Neural cell (in vitro differentiated cells): ENCODE measurements around the gene KPNA4. TPM values are rescaled to one million over a fixed set of nuclear protein-coding genes. Genes with fewer than 3 reads are reported as not detected.

Experiments
- H2AFZ ChIP-seq: fragments of 200-600, 300-800 bp; sonication (generic), shearing (Covaris generic); 2 replicates; pipeline ENCODE4 v1.6.0; 2014; ENCODE audit warnings: low read depth, mild to moderate bottlenecking, antibody characterized with exemption, low read length, moderate library complexity
- H3F3A ChIP-seq: fragments of 200-600 bp; shearing (Covaris generic); 2 replicates; pipeline ENCODE4 v1.6.1; 2016; ENCODE audit warnings: mild to moderate bottlenecking, moderate library complexity, mixed read lengths, antibody characterized with exemption, low read length; ENCODE audit not compliant: insufficient read depth, poor library complexity, severe bottlenecking
- H3K27ac ChIP-seq: fragments of 200-600, 300-800 bp; sonication (generic), shearing (Covaris generic); 2 replicates; pipeline ENCODE4 v1.5.1; 2014; ENCODE audit warnings: mild to moderate bottlenecking, low read length, moderate library complexity
- H3K27me3 ChIP-seq: fragments of 300-800, 200-600 bp; sonication (generic), shearing (Covaris generic); 2 replicates; pipeline ENCODE4 v1.6.0; 2014; ENCODE audit warnings: mild to moderate bottlenecking, low read depth, low read length, moderate library complexity; ENCODE audit not compliant: insufficient read depth
- H3K36me3 ChIP-seq: fragments of 300-800, 200-600 bp; sonication (generic), shearing (Covaris generic); 2 replicates; pipeline ENCODE4 v1.5.1; 2014; ENCODE audit warnings: mild to moderate bottlenecking, antibody characterized with exemption, low read length, moderate library complexity; ENCODE audit not compliant: insufficient read depth
- H3K4me2 ChIP-seq: fragments of 300-800, 200-600 bp; sonication (generic), shearing (Covaris generic); 2 replicates; pipeline ENCODE4 v1.6.0; 2014; ENCODE audit warnings: mild to moderate bottlenecking, low read length
- H3K4me3 ChIP-seq: fragments of 300-800, 200-600 bp; sonication (generic), shearing (Covaris generic); 2 replicates; pipeline ENCODE4 v1.5.1; 2014; ENCODE audit warnings: mild to moderate bottlenecking, low read length, moderate library complexity
- H3K79me2 ChIP-seq: fragments of 200-600 bp; shearing (Covaris generic); replicated peaks from 2 replicates; pipeline ENCODE4 v1.6.0; 2014; ENCODE audit warnings: mild to moderate bottlenecking, low read length, moderate library complexity; ENCODE audit not compliant: insufficient read depth
- H3K9ac ChIP-seq: fragments of 300-800, 200-600 bp; sonication (generic), shearing (Covaris generic); 2 replicates; pipeline ENCODE4 v1.6.1; 2016; ENCODE audit warnings: mild to moderate bottlenecking, low read length, mixed read lengths
- H3K9me2 ChIP-seq: fragments of 200-600 bp; shearing (Covaris generic); 2 replicates; pipeline ENCODE4 v1.6.1; 2016; ENCODE audit warnings: mild to moderate bottlenecking, low read length, mixed read lengths; ENCODE audit not compliant: insufficient read depth
- H3K9me3 ChIP-seq: fragments of 200-600, 300-800 bp; sonication (generic), shearing (Covaris generic); 2 replicates; pipeline ENCODE4 v1.6.1; 2016; ENCODE audit warnings: mild to moderate bottlenecking, mixed run types, low read length, moderate library complexity, mixed read lengths
- H4K20me1 ChIP-seq: fragments of 200-600 bp; shearing (Covaris generic); 2 replicates; pipeline ENCODE4 v1.6.1; 2016; ENCODE audit warnings: mild to moderate bottlenecking, mixed run types; ENCODE audit not compliant: insufficient read depth
- EP300 ChIP-seq: fragments of 450-650 bp; conservative IDR thresholded peaks from 2 replicates; pipeline ENCODE4 v1.6.1; 2014; ENCODE audit warnings: antibody characterized with exemption, mild to moderate bottlenecking, moderate library complexity; ENCODE audit not compliant: poor library complexity, severe bottlenecking
- EZH2 ChIP-seq: fragments of 200-600, 300-800 bp; shearing (Covaris generic), sonication (generic); IDR thresholded peaks from 2 replicates; pipeline ENCODE4 v1.6.1; 2014; ENCODE audit warnings: antibody characterized with exemption, low read length, borderline replicate concordance, mild to moderate bottlenecking; ENCODE audit not compliant: insufficient read depth, poor library complexity, severe bottlenecking
- MXI1 ChIP-seq: fragments of 450-650 bp; conservative IDR thresholded peaks from 2 replicates; pipeline ENCODE4 v1.6.1; 2014; ENCODE audit warnings: antibody characterized with exemption, mild to moderate bottlenecking; ENCODE audit not compliant: poor library complexity, severe bottlenecking
- POLR2AphosphoS5 ChIP-seq: IDR thresholded peaks from 2 replicates; pipeline ENCODE4 v1.6.1; 2012
- RAD21 ChIP-seq: fragments of 450-650 bp; conservative IDR thresholded peaks from 2 replicates; pipeline ENCODE4 v1.6.1; 2014; ENCODE audit warnings: antibody characterized with exemption, mild to moderate bottlenecking, moderate library complexity
- SMC3 ChIP-seq: fragments of 450-650 bp; conservative IDR thresholded peaks from 2 replicates; pipeline ENCODE4 v1.6.1; 2014; ENCODE audit warnings: antibody characterized with exemption, mild to moderate bottlenecking, moderate library complexity; ENCODE audit not compliant: poor library complexity
- TAF1 ChIP-seq: IDR thresholded peaks from 2 replicates; pipeline ENCODE4 v1.6.1; 2012; ENCODE audit warnings: low read depth
- polyA plus RNA-seq: library from polyadenylated mRNA; depleted of rRNA; stranded (reverse); fragments of >200 nt; gene quantifications from 2 replicates; pipeline ENCODE4 v1.2.3, GENCODE V29; 2014
- TF ChIP-seq, protein P1 (sequence below): fragments of 450-650 bp; IDR thresholded peaks from 2 replicates; pipeline ENCODE4 v1.5.1; 2014; ENCODE audit warnings: antibody characterized with exemption, mild to moderate bottlenecking, moderate library complexity; ENCODE audit not compliant: poor library complexity, severe bottlenecking
- TF ChIP-seq, protein P2 (sequence below): IDR thresholded peaks from 2 replicates; pipeline ENCODE4 v1.6.1; 2012; ENCODE audit warnings: borderline replicate concordance

Gene KPNA4
- polyA plus RNA-seq, 1 donor from 2014 or later, result 23.1 TPM

DNA sequence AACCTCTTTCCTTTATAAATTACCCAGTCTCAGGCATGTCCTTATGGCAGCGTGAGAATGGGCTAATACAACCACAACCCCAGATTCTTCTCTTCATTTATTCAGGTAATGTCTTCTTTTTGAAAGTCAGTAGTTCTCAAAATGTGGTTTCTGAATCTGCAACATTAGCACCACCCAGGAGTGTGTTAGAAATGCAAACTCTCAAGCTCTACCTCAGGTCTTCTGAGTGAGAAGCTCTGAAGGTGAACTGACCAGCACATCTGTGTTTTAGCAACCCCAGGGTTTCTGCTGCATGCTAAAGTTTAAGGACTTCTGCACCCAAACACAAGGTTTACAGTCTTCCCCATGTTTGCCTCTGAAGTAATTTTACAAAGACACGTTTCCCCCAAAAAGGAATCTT lies 93.5 kb downstream of the KPNA4 start:
- Histone ChIP-seq H2AFZ (no peak overlapping the region), H3K9me3 (no peaks in the 10 kb centered on the region), H3K4me2 (no peak overlapping the region), H3K9me2 (no peaks in the 10 kb centered on the region), H3F3A (no peaks in the 10 kb centered on the region), H3K27me3 (no peaks in the 10 kb centered on the region), H3K9ac (no peak overlapping the region), H3K79me2 (no peaks in the 10 kb centered on the region), H4K20me1 (no peaks in the 10 kb centered on the region), H3K36me3 (no peaks in the 10 kb centered on the region), H3K4me3 (no peak overlapping the region), H3K27ac (no peak overlapping the region)
- TF ChIP-seq POLR2AphosphoS5 (no peak), EP300 (no peak), MXI1 (no peak), SMC3 (no peak), EZH2 (no peak), TAF1 (no peak)
- TF ChIP-seq, protein P1, sequence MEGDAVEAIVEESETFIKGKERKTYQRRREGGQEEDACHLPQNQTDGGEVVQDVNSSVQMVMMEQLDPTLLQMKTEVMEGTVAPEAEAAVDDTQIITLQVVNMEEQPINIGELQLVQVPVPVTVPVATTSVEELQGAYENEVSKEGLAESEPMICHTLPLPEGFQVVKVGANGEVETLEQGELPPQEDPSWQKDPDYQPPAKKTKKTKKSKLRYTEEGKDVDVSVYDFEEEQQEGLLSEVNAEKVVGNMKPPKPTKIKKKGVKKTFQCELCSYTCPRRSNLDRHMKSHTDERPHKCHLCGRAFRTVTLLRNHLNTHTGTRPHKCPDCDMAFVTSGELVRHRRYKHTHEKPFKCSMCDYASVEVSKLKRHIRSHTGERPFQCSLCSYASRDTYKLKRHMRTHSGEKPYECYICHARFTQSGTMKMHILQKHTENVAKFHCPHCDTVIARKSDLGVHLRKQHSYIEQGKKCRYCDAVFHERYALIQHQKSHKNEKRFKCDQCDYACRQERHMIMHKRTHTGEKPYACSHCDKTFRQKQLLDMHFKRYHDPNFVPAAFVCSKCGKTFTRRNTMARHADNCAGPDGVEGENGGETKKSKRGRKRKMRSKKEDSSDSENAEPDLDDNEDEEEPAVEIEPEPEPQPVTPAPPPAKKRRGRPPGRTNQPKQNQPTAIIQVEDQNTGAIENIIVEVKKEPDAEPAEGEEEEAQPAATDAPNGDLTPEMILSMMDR, result no peak

DNA sequence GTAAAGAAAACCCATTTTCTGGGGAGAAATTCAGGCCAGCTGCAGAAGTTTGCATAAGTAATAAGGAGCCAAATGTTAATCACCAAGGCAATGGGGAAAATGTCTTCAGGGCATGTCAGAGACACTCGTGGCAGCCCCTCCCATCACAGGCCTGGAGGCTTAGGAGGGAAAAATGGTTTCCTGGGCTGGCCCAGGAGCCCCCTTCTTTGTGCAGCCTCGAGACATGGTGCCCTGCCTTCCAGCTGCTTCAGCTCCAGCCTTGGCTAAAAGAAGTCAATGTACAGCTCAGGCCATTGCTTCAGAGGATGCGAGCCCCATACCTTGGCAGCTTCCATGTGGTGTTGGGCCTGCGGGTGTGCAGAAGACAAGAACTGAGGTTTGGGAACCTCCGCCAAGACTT lies 95.2 kb downstream of the KPNA4 start:
- Histone ChIP-seq H3K79me2 (no peaks in the 10 kb centered on the region), H3K9me3 (no peaks in the 10 kb centered on the region), H3K9me2 (no peaks in the 10 kb centered on the region), H2AFZ (no peak overlapping the region), H3K36me3 (no peaks in the 10 kb centered on the region), H4K20me1 (no peaks in the 10 kb centered on the region), H3K27me3 (no peaks in the 10 kb centered on the region), H3K9ac (no peak overlapping the region), H3K4me3 (no peak overlapping the region), H3K4me2 (no peak overlapping the region), H3K27ac (no peak overlapping the region), H3F3A (no peaks in the 10 kb centered on the region)
- TF ChIP-seq TAF1, result no peak
- no peak for TF ChIP-seq MXI1
- TF ChIP-seq, protein P1, result no peak
- TF ChIP-seq, protein P2, sequence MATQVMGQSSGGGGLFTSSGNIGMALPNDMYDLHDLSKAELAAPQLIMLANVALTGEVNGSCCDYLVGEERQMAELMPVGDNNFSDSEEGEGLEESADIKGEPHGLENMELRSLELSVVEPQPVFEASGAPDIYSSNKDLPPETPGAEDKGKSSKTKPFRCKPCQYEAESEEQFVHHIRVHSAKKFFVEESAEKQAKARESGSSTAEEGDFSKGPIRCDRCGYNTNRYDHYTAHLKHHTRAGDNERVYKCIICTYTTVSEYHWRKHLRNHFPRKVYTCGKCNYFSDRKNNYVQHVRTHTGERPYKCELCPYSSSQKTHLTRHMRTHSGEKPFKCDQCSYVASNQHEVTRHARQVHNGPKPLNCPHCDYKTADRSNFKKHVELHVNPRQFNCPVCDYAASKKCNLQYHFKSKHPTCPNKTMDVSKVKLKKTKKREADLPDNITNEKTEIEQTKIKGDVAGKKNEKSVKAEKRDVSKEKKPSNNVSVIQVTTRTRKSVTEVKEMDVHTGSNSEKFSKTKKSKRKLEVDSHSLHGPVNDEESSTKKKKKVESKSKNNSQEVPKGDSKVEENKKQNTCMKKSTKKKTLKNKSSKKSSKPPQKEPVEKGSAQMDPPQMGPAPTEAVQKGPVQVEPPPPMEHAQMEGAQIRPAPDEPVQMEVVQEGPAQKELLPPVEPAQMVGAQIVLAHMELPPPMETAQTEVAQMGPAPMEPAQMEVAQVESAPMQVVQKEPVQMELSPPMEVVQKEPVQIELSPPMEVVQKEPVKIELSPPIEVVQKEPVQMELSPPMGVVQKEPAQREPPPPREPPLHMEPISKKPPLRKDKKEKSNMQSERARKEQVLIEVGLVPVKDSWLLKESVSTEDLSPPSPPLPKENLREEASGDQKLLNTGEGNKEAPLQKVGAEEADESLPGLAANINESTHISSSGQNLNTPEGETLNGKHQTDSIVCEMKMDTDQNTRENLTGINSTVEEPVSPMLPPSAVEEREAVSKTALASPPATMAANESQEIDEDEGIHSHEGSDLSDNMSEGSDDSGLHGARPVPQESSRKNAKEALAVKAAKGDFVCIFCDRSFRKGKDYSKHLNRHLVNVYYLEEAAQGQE, result no peak
- TF ChIP-seq RAD21, result no peak
- TF ChIP-seq SMC3, result no peak
- TF ChIP-seq EP300, result no peak
- TF ChIP-seq POLR2AphosphoS5, result no peak
- no peak for TF ChIP-seq EZH2
